GM12864 (cell line): ENCODE results near the gene NEB.
"Not testable (repeated sequence)": the region's sequence is repeated elsewhere in the genome, so short reads cannot be mapped to it uniquely, and the experiment has no call there.

Experiments
- DNase-seq: peaks from one replicate; pipeline ENCODE4 v3.0.0-alpha.2; 2011; ENCODE audit warnings: low read depth
- H3K4me3 ChIP-seq: 2 replicates; pipeline ENCODE4 v1.5.1; 2011; ENCODE audit warnings: mild to moderate bottlenecking, low read depth, low read length, control low read depth
- CTCF ChIP-seq: IDR thresholded peaks from 2 replicates; pipeline ENCODE4 v1.5.1; 2011; ENCODE audit warnings: low read depth, mild to moderate bottlenecking, moderate library complexity, low read length, control low read depth, inconsistent platforms; ENCODE audit errors: missing control alignments

The NEB gene

GRCh38 chr2:151654891-151655290, 79.4 kb downstream of the NEB start:
- no peak for TF ChIP-seq CTCF
- H3K4me3 ChIP-seq: no peak overlapping the region
- no peak for DNase-seq

- no peak for TF ChIP-seq CTCF
- no peak for DNase-seq
These were observed 80.2 kb downstream of the NEB start for GRCh38 chr2:151654085-151654484.

GRCh38 chr2:151651274-151651673, 83.0 kb downstream of the NEB start:
- DNase-seq: no peak
- no peak overlapping the region for H3K4me3 ChIP-seq
- no peak for TF ChIP-seq CTCF

More at GRCh38 chr2:151654085-151654484, 80.2 kb downstream of the NEB start:
- H3K4me3 ChIP-seq: no peak overlapping the region

- TF ChIP-seq CTCF: no peak
- no peak for DNase-seq
- H3K4me3 ChIP-seq: no peak overlapping the region
These were observed 83.8 kb downstream of the NEB start for GRCh38 chr2:151650456-151650855.

GRCh38 chr2:151649966-151650365, 84.3 kb downstream of the NEB start:
- no peak overlapping the region for H3K4me3 ChIP-seq
- TF ChIP-seq CTCF: no peak
- DNase-seq: no peak

- no peak overlapping the region for H3K4me3 ChIP-seq
- no peak for TF ChIP-seq CTCF
- no peak for DNase-seq
These were observed 84.9 kb downstream of the NEB start for GRCh38 chr2:151649400-151649799.

- not testable (repeated sequence) for DNase-seq, H3K4me3 ChIP-seq
These were observed 87.8 kb downstream of the NEB start for GRCh38 chr2:151646512-151646911.

GRCh38 chr2:151644580-151644979, 89.7 kb downstream of the NEB start:
- no peak for TF ChIP-seq CTCF
- DNase-seq: no peak
- H3K4me3 ChIP-seq: no peak overlapping the region

- H3K4me3 ChIP-seq, DNase-seq: not testable (repeated sequence)
These were observed 92.4 kb downstream of the NEB start for GRCh38 chr2:151641895-151642294.
